HepG2 (cell line): ENCODE results near the gene RAD23A. TPM values are rescaled to one million over a fixed set of nuclear protein-coding genes. Genes with fewer than 3 reads are reported as not detected.

Experiments used
- ATAC-seq: fragments of 200-7000 bp; cut with Tn5 transposase; 3 replicates; pipeline ENCODE4 v1.9.1; 2020; ENCODE audit warnings: mild to moderate bottlenecking, moderate library complexity
- BruUV-seq: library from RNA; stranded (reverse); fragments of 400-500 nt; replicated peaks from 2 replicates; lab custom pipeline; 2021; lab: Mats Ljungman, UMichigan
- CTCF ChIA-PET: fragments of 300-600 bp; formaldehyde crosslinking; extraction: SDS; loops from one replicate; lab custom pipeline; 2021; ENCODE audit warnings: low total read pairs, inconsistent platforms, low intra/inter-chr PET ratio; lab: Yijun Ruan, JAX
- POLR2A ChIA-PET: fragments of 350-600 bp; sonication (Branson Sonifier 250); formaldehyde crosslinking; loops from one replicate; lab custom pipeline; 2020; ENCODE audit warnings: antibody characterized with exemption, inconsistent platforms; lab: Yijun Ruan, JAX
- DNase-seq: peaks from one replicate; pipeline ENCODE4 v3.0.0-alpha.2; 2015; ENCODE audit warnings: low spot score
- FAIRE-seq: peaks from 3 replicates; lab custom pipeline; 2011; peaks lifted over from hg19 to GRCh38; lab: Jason Lieb, UNC
- H2AFZ ChIP-seq: one replicate; pipeline ENCODE4 v1.6.1; 2011; ENCODE audit warnings: low read length, inconsistent platforms
- H3K27ac ChIP-seq: fragments of 300-600 bp; 3 replicates; pipeline ENCODE4 v1.8.0; 2011; ENCODE audit warnings: mixed run types, mild to moderate bottlenecking, mixed read lengths, low read length, inconsistent platforms; ENCODE audit not compliant: insufficient read depth; ENCODE audit errors: extremely low read length
- H3K27me3 ChIP-seq, 2 experiments: fragments of 200-600 bp in 1 of 2; 2 replicates in 1 of 2; 3 replicates in 1 of 2; pipeline versions ENCODE4 v1.6.0 to v1.8.0; 2011; ENCODE audit warnings: low read length in 2 of 2, mild to moderate bottlenecking in 2 of 2, moderate library complexity in 2 of 2, inconsistent platforms in 1 of 2; ENCODE audit not compliant: insufficient read depth in 2 of 2, control insufficient read depth in 1 of 2
- H3K36me3 ChIP-seq, 2 experiments: fragments of 200-600 bp in 1 of 2; replicated peaks in 1 of 2; 2 replicates in 1 of 2; 3 replicates in 1 of 2; pipeline versions ENCODE4 v1.5.1 to v1.8.0; 2011; ENCODE audit warnings: low read length in 2 of 2, inconsistent platforms in 1 of 2; ENCODE audit not compliant: insufficient read depth in 2 of 2, control insufficient read depth in 1 of 2
- H3K4me1 ChIP-seq: 2 replicates; pipeline ENCODE4 v1.5.1; 2012; ENCODE audit warnings: low read length, inconsistent platforms; ENCODE audit not compliant: insufficient read depth
- H3K4me2 ChIP-seq: 2 replicates; pipeline ENCODE4 v1.6.0; 2011; ENCODE audit warnings: low read depth, low read length, inconsistent platforms
- H3K4me3 ChIP-seq, 3 experiments: fragments of 200-600 bp in 1 of 3; sonication (generic), shearing (Covaris generic) in 1 of 3; replicated peaks in 1 of 3; 2 replicates each; pipeline ENCODE4 v1.5.1; 2011 to 2016; ENCODE audit warnings: low read length in 3 of 3, inconsistent platforms in 2 of 3, low read depth in 2 of 3, mild to moderate bottlenecking in 2 of 3, control low read depth in 1 of 3, mixed read lengths in 1 of 3; ENCODE audit not compliant: insufficient read depth in 1 of 3
- H3K79me2 ChIP-seq: one replicate; pipeline ENCODE4 v1.6.1; 2011; ENCODE audit warnings: low read length, inconsistent platforms; ENCODE audit not compliant: insufficient read depth
- H3K9ac ChIP-seq: 2 replicates; pipeline ENCODE4 v1.6.0; 2011; ENCODE audit warnings: mild to moderate bottlenecking, low read depth, low read length, inconsistent platforms; ENCODE audit not compliant: insufficient read depth
- H3K9me3 ChIP-seq: 2 replicates; pipeline ENCODE4 v1.5.1; 2012; ENCODE audit warnings: mild to moderate bottlenecking, low read length
- H4K20me1 ChIP-seq: 2 replicates; pipeline ENCODE4 v1.6.0; 2011; ENCODE audit warnings: inconsistent platforms, mild to moderate bottlenecking, low read length, moderate library complexity; ENCODE audit not compliant: insufficient read depth
- CSRNP2 ChIP-seq: sonication (generic); formaldehyde crosslinking; conservative IDR thresholded peaks from 2 replicates; pipeline ENCODE4 v1.8.0; 2022; ENCODE audit warnings: low read depth, missing genetic modification reagents
- DRAP1 ChIP-seq: IDR thresholded peaks from 2 replicates; pipeline ENCODE4 v1.6.1; 2016; ENCODE audit warnings: missing genetic modification reagents, missing compliant biosample characterization
- TGIF2 ChIP-seq: IDR thresholded peaks from 2 replicates; pipeline ENCODE4 v1.6.1; 2016; ENCODE audit warnings: control low read depth, missing compliant biosample characterization
- YY1 ChIP-seq: IDR thresholded peaks from 2 replicates; pipeline ENCODE4 v1.6.1; 2011; ENCODE audit warnings: low read length, low read depth, moderate library complexity, mild to moderate bottlenecking; ENCODE audit not compliant: insufficient read depth, insufficient replicate concordance
- ZC3H13 ChIP-seq: sonication (generic); formaldehyde crosslinking; IDR thresholded peaks from 2 replicates; pipeline ENCODE4 v1.8.1; 2023; ENCODE audit warnings: mild to moderate bottlenecking, missing genetic modification reagents, moderate library complexity
- ZFP36L1 ChIP-seq: sonication (generic); formaldehyde crosslinking; IDR thresholded peaks from 2 replicates; pipeline ENCODE4 v1.8.0; 2022; ENCODE audit warnings: mild to moderate bottlenecking, missing genetic modification reagents, moderate library complexity
- ZNF143 ChIP-seq: sonication (generic); formaldehyde crosslinking; IDR thresholded peaks from 2 replicates; pipeline ENCODE4 v1.4.0; 2020; ENCODE audit warnings: missing genetic modification reagents
- ZNF556 ChIP-seq: sonication (generic); formaldehyde crosslinking; IDR thresholded peaks from 2 replicates; pipeline ENCODE4 v1.4.0; 2020; ENCODE audit warnings: mild to moderate bottlenecking, missing genetic modification reagents, borderline replicate concordance
- ZNF75D ChIP-seq: sonication (generic); formaldehyde crosslinking; IDR thresholded peaks from 2 replicates; pipeline ENCODE4 v1.8.1; 2023; ENCODE audit warnings: missing genetic modification reagents, mild to moderate bottlenecking, borderline replicate concordance
- WGBS: methylation state at CpG from one replicate; pipeline ENCODE4 v1.1.6; 2017; ENCODE audit warnings: low lambda C conversion rate; 5-methylcytosine and 5-hydroxymethylcytosine counted together
- in situ Hi-C: cut with HindIII; loops from 2 replicates; pipeline ENCODE4 v1.10.0; 2017; ENCODE audit warnings: low pct_unique_long_range_greater_than_20kb; ENCODE audit not compliant: extremely low pct_ligation_motif_present
- intact Hi-C: fragments of 100-400 bp; cut with micrococcal nuclease; formaldehyde crosslinking; loops from one replicate; pipeline ENCODE4 v1.10.0; 2022; ENCODE audit not compliant: unreplicated experiment
- polyA plus RNA-seq, 8 experiments: library from polyadenylated mRNA; depleted of rRNA in 3 of 8; stranded (reverse) in 7 of 8; unstranded in 1 of 8; fragments of >200 nt; fragmentation: Illumina TruSeq in 4 of 8; extraction: Trizol in 4 of 8; gene quantifications; 2 replicates each; pipeline versions ENCODE4 v1.2.1 to v1.2.3, GENCODE V29; 2011 to 2016; ENCODE audit warnings: low read depth in 4 of 8, missing spikeins in 1 of 8, mixed read lengths in 1 of 8; ENCODE audit not compliant: insufficient read depth in 1 of 8
- total RNA-seq, 5 experiments: library from RNA; depleted of rRNA; stranded (reverse); fragments of >200 nt; fragmentation: Illumina TruSeq; extraction: Trizol; gene quantifications; 2 replicates each; pipeline ENCODE4 v1.2.3, GENCODE V29; 2016; ENCODE audit warnings: low read depth in 1 of 5
- TF ChIP-seq, protein P1 (sequence below): sonication (generic); formaldehyde crosslinking; IDR thresholded peaks from 2 replicates; pipeline ENCODE4 v1.5.0; 2020; ENCODE audit warnings: mild to moderate bottlenecking, missing genetic modification reagents
- TF ChIP-seq, protein P2 (sequence below): sonication (generic); formaldehyde crosslinking; IDR thresholded peaks from 2 replicates; pipeline ENCODE4 v1.9.0; 2021; ENCODE audit warnings: missing genetic modification reagents, borderline replicate concordance

Gene RAD23A
- total and polyA plus RNA-seq, 2 of the 13 experiments (the other 11 are each of a cell fraction or from before 2014, with no cell fraction given): 42.5 to 54.2 TPM

DNA sequence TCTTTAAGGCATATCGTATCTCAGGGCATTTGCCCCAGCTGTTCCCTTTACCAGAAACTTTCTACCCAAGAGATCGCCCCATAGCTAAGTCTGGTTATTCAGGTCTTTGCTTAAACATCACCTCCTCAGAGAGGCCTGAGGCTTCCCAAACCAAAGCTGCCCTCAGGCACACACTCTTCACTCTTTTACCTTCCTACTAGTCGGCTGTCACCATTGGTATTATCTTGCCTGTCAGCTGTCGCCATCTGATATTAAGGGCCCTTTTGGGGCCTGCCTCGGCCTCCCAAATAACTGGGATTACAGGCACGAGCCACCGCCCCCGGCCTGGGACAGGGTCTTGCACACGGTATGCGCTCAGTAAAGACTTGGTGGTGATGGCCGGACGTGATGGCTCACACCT is 10.3 kb downstream of the RAD23A start (continued):
- no peak for TF ChIP-seq ZC3H13
- TF ChIP-seq, protein P1, sequence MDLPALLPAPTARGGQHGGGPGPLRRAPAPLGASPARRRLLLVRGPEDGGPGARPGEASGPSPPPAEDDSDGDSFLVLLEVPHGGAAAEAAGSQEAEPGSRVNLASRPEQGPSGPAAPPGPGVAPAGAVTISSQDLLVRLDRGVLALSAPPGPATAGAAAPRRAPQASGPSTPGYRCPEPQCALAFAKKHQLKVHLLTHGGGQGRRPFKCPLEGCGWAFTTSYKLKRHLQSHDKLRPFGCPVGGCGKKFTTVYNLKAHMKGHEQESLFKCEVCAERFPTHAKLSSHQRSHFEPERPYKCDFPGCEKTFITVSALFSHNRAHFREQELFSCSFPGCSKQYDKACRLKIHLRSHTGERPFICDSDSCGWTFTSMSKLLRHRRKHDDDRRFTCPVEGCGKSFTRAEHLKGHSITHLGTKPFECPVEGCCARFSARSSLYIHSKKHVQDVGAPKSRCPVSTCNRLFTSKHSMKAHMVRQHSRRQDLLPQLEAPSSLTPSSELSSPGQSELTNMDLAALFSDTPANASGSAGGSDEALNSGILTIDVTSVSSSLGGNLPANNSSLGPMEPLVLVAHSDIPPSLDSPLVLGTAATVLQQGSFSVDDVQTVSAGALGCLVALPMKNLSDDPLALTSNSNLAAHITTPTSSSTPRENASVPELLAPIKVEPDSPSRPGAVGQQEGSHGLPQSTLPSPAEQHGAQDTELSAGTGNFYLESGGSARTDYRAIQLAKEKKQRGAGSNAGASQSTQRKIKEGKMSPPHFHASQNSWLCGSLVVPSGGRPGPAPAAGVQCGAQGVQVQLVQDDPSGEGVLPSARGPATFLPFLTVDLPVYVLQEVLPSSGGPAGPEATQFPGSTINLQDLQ (CRISPR knock-in tag): no peak
- TF ChIP-seq, protein P2, sequence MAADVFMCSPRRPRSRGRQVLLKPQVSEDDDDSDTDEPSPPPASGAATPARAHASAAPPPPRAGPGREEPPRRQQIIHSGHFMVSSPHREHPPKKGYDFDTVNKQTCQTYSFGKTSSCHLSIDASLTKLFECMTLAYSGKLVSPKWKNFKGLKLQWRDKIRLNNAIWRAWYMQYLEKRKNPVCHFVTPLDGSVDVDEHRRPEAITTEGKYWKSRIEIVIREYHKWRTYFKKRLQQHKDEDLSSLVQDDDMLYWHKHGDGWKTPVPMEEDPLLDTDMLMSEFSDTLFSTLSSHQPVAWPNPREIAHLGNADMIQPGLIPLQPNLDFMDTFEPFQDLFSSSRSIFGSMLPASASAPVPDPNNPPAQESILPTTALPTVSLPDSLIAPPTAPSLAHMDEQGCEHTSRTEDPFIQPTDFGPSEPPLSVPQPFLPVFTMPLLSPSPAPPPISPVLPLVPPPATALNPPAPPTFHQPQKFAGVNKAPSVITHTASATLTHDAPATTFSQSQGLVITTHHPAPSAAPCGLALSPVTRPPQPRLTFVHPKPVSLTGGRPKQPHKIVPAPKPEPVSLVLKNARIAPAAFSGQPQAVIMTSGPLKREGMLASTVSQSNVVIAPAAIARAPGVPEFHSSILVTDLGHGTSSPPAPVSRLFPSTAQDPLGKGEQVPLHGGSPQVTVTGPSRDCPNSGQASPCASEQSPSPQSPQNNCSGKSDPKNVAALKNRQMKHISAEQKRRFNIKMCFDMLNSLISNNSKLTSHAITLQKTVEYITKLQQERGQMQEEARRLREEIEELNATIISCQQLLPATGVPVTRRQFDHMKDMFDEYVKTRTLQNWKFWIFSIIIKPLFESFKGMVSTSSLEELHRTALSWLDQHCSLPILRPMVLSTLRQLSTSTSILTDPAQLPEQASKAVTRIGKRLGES (CRISPR knock-in tag): no peak

- Histone ChIP-seq H3K4me1 (peaks cover 23% of the 10 kb centered on the region), H2AFZ (peak within 1 kb of the TSS; percentile 9), H3K27ac (peak within 1 kb of the TSS; percentile 88), H3K79me2 (peaks cover 24% of the 10 kb centered on the region), H3K9me3 (no peaks in the 10 kb centered on the region), H3K4me3 (peak within 1 kb of the TSS; percentile 82 to 93 (median 89)), H3K27me3 (no peaks in the 10 kb centered on the region), H3K9ac (peak within 1 kb of the TSS; percentile 93), H4K20me1 (no peaks in the 10 kb centered on the region), H3K4me2 (peak within 1 kb of the TSS; percentile 82), H3K36me3 (peaks cover 8 to 24% of the 10 kb centered on the region in 2 experiments; a peak in 4 of 5 replicates)
- in situ Hi-C loops: no loop called here
- WGBS: under 1% methylated on average over 28 of the region's 84 CpGs
- ATAC-seq (peak; percentile 92), FAIRE-seq (no peak), DNase-seq (peak; percentile 67)
- ChIA-PET POLR2A (interaction anchor here (0.7 to 3.9 kb wide), 5 partner anchors 9 to 75 kb away, joined by 3 to 25 read pairs (median 6); partner anchors contain the start of genes GCDH and RAD23A), CTCF (no interaction called here)
- BruUV-seq: no TSS peak
- intact Hi-C loops: no loop called here
- TF ChIP-seq DRAP1 (CRISPR knock-in tag): peak; percentile 51; the same call in 1 of the 2 replicates
- TF ChIP-seq ZNF75D (CRISPR knock-in tag): no peak
- no peak for TF ChIP-seq CSRNP2 (CRISPR knock-in tag)
- TF ChIP-seq YY1: peak; percentile 99
- no peak; the same call in 1 of the 2 replicates for TF ChIP-seq ZNF556 (CRISPR knock-in tag)
- no peak for TF ChIP-seq ZFP36L1 (CRISPR knock-in tag)
- TF ChIP-seq TGIF2 (CRISPR knock-in tag): 0 out of 2 replicates have a peak, but pooled peaks have one; percentile 34
- no peak; the same call in 1 of the 2 replicates for TF ChIP-seq ZNF143 (CRISPR knock-in tag)
Observed at GRCh38 chr19:12956446-12957388, 11.1 kb downstream of the RAD23A start, which contains the start of gene GADD45GIP1. GADD45GIP1 (minus strand) TSS chr19:12957223; CDS start chr19:12957212, 11 bp downstream.
